ENCODE results near the gene SMAD6.

DNA sequence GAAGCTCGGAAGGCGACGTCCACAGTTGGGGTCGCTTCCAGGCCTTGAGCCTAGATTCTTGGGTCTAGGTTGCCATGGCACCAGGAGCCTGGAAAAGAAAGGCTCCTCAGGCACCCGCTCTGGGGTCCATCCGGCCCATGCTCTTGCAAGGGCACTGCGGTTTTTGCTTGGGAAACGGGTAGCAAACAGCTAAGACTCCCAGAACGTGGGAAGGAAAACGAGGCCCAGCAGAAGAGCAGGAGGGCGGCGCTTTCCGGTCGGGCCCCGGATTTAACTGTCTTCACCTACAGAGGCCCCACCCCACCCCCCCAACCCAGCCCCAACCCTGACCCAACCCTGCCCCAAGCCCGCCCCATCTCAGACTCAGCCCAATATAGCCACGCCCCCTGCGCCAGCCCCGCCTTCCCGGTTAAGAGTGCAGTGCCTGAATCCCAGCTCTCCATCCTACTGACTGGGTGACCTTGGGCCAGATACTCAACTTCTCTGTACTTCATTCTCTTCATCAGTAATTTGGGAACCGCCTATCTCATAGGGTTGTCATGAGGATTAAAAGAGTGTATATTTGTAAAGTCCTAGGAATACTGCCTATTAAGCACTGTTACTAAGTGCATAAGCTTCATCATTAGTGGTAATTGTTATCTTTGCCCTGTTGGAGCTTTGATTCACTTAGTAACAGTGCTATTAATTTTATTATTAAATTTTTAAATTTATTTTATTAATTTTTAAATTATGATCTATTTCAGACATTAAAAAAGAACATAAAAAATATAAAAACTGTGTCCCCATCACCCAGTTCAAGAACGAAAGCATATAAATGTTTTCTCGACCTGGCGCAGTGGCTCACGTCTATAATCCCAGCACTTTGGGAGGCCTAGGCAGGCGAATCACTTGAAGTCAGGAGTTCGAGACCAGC lies 28.4 kb upstream of the SMAD6 start:
- TF ChIP-seq, protein P1, sequence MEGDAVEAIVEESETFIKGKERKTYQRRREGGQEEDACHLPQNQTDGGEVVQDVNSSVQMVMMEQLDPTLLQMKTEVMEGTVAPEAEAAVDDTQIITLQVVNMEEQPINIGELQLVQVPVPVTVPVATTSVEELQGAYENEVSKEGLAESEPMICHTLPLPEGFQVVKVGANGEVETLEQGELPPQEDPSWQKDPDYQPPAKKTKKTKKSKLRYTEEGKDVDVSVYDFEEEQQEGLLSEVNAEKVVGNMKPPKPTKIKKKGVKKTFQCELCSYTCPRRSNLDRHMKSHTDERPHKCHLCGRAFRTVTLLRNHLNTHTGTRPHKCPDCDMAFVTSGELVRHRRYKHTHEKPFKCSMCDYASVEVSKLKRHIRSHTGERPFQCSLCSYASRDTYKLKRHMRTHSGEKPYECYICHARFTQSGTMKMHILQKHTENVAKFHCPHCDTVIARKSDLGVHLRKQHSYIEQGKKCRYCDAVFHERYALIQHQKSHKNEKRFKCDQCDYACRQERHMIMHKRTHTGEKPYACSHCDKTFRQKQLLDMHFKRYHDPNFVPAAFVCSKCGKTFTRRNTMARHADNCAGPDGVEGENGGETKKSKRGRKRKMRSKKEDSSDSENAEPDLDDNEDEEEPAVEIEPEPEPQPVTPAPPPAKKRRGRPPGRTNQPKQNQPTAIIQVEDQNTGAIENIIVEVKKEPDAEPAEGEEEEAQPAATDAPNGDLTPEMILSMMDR (IDR thresholded peaks at IDR 0.05; ENCODE audit: low read depth, low read length, poor library complexity, severe bottlenecking) = no peak
- no peak for TF ChIP-seq EZH2phosphoT487 (IDR thresholded peaks at IDR 0.05; ENCODE audit: borderline replicate concordance, low read length)

All from DOHH2 (cell line).